ENCODE data around the gene GBA2.

The GBA2 gene

DNA sequence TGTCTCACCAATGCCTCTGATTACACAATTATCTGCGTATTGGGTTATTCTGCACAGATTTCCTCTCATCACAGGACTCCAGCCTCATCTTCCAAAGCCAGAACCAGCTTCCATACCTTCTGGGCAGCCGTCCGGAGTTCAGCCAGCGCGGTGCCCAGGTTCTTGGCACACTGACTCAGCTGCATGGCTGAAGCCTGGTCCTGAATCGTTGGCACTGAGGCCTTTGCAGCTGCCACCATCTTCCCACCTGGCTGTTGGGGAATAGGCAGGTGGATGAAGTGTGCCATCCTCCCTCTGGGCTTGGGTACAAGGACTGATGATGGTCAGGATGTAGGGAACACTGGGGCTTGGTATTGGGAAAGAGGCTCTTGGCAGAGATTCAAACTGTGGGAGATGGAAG lies 34.9 kb downstream of the GBA2 start:
- no peak for DNase-seq

DNA sequence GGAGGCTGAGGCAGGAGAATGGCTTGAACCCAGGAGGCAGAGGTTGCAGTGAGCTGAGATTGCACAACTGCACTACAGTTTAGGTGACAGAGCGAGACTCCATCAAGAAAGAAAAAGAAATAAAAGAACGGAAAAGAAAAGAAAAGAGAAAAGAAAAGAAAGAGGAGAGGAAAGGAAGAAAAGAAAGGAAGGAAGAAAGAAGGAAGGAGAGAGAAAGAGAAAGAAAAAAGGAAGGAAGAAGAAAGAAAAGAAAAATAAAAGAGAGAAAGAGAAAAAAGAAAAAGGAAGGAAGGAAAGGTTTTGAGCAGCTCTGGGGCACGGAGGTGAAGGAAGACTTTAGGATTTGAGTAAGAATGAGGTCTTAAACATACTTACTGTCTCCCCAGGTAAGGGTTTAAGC lies 35.5 kb downstream of the GBA2 start:
- DNase-seq, result no peak

DNA sequence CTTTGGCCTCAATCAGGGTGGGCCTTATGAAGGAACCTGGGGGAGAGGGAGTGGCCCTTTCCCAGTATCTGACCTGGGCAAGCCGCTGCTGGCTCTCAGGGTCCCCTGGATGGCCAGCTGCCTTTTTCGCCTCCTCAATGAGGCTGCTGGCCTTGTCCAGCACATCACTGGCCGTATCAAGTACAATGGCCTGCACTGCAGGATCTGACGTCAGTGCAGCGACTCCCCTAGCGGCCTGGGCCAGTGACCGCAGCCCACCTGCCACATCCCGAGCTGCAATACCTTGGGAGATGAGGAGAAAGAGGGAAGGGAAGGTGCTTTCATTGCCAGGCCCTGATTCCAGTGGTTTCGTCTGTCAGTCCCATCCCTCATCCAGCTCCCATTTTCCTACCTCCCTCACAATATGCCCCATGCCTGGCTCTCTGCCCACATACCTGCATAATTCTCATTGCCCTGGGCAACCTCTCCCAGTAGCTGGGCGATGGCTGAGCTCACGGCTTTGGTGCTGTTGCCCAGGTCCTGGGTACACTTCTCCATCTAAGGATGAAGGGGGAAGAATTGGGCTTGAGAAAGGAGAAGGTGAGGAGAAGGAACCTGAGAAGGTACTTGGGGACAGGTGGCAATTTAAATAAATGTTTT lies 36.1 kb downstream of the GBA2 start:
- no peak for DNase-seq

GRCh38 chr9:35711501-35712428 lies 37.3 kb downstream of the GBA2 start:
- DNase-seq, result no peak

DNA sequence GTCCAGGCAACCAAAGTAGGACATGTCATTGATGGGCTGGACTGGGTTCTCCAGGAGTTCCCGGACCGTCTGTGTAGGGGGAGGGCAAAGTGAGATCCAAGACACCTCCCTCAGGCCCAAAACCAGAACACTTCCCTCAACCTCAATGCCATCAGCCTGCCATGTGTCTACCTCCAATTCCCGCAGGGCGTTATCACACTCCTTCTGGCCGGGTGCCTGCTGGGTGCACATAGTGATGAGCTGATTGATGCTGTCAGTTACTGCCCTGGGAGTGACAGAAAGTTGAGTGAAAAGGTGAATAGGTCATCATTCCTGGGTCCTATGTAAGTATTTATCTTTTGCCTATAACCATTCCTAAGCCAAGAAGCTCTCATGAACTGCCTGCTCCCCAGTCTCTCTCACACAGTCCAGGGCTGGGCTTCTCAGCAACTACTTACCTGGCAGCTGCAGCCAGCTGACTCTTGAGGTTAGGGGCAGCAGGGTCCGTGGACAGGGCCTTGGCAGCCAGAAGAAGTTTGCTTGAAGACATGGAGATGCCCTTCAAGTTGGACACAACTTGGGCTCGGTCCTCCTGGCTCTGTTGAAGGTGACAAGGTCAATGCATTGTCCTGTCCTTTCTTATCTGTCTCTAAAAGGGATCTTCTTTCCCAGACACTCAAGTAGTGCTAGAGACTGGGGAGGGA lies 38.1 kb downstream of the GBA2 start:
- no peak for DNase-seq

GRCh38 chr9:35708146-35708545 lies 40.9 kb downstream of the GBA2 start:
- no peak for DNase-seq

- DNase-seq, result no peak
Measured at GRCh38 chr9:35706951-35707350, 42.1 kb downstream of the GBA2 start.

DNA sequence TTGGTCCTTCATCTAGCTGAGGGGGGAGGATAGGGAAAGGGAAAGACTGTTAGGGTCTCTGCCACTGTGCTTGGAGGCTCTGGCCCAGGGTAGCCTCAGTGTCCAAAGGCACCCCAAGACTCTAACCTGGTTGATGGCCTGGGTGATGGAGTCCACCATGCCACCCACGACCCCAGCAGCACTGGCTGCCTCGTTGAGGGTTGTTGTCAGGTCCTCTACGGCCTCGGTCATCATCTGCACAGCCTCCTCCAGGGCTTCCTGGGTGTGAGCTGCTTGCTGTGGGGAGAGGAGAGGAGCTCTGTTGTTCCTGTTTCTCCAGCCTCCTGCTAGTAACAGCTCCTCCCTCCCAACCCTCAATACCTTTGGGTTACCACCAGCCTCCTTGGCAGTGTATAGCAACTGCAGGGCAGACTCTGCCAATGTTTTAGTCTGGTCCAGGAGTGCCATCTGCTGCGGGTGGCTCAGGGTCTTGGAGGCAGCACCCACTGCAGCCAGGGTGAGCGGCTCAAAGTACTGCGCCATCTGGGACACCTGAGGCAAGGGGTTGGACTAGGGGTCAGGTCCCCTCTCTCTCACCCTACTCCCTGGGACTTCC lies 43.1 kb downstream of the GBA2 start:
- no peak for DNase-seq

- no peak for DNase-seq
Measured at GRCh38 chr9:35705372-35705771, 43.7 kb downstream of the GBA2 start.

GRCh38 chr9:35703906-35704672 lies 44.9 kb downstream of the GBA2 start:
- no peak for DNase-seq

DNA sequence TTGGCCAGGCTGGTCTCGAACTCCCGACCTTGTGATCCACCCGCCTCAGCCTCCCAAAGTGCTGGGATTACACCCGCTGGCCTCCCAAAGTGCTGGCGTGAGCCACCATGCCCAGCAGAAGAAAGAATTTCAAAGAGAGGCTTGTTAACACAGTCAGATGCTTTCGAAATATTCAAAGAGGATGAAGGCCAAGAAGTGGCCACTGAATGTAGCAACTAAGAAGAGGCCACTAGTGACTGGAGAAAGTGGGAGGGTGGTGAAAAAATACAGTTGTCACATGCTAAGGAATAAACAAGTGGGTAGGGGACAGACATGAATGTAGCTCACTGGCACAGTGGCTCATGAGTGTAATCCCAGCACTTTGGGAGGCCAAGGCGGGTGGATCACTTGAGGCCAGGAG lies 46.3 kb downstream of the GBA2 start:
- no peak for DNase-seq

- DNase-seq, result no peak
Measured at GRCh38 chr9:35700942-35701341, 48.1 kb downstream of the GBA2 start.

GRCh38 chr9:35700031-35700430 lies 49.0 kb downstream of the GBA2 start:
- DNase-seq, result no peak

DNA sequence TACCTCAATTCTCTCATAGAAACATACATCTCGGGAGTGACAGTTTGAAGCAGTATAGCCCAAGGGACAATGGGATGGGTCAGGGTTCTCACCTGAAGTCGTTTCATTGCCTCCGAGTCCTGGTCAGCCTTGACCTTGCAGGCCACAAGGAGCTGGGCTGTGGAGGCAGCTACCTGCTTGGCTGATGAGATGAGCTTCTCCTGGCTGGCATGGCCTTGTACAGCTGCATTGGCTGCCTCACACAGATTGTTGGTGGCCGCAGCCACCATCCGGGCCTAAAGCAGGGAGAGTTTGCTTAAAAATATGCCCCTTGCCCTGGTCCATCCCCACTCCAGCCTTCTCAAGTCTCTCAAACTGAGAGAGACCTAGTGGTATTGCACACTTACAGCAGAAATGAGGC lies 50.8 kb downstream of the GBA2 start:
- DNase-seq, result no peak

DNA sequence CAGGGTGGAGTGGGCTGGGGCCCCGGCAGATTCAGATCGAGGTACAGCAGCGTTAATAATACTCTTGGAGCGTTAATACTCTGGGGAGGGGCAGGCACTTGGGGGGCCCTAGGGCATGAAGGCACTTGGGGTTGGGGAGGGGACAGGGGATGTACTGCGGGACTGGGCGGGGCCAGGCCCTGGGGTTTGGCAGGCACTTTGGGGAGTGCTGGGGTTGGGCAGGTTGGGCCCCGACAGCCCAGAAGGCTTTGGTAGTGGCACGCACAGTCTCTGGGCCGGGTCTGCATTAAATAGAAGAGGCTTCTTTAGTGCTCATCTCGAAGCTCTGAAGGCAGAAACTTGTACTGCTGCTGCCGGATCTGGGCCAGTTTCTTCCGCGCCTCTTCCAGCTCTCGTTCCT lies 51.5 kb downstream of the GBA2 start:
- DNase-seq, result no peak

GRCh38 chr9:35696520-35697215 lies 52.4 kb downstream of the GBA2 start:
- peak; percentile 62 for DNase-seq

DNA sequence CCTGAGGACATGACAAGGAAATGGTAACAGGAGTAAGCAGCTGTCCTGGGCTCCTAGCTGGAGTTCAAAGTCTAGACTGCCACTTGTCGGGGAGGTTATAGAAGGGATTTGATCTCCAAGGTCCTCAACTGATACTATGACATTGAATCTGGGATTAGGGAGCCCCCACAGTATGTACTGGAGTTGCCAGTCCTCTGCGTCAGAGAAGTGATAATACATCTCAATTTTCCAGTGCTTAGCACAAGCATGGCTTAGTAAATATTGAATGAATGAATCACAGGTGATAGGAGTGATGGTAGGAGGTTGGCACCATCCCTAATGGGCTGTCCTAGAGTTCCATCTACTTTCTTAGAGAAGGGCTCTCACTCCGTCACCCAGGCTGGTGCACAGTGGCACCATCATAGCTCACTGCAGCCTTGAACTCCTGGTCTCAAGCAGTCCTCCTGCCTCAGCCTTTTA lies 53.1 kb downstream of the GBA2 start:
- DNase-seq, result no peak

GRCh38 chr9:35691757-35692301 lies 57.2 kb downstream of the GBA2 start:
- no peak for DNase-seq

DNA sequence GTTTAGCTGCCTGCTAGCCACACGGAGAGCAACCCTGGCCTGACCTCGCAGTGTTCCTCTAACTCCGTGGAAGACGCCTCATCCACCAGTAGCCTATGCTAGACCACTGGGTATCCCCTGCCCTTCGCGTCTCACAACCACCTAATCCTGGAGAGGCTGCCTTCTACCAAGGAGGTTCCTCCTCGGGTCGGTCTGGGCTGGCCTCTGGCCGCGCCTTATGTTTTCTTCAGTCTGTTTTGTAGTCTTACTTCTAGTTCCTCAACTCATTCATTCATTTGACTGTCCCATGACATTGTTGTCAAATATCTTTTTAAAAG lies 57.7 kb downstream of the GBA2 start:
- DNase-seq, result no peak

- peak; percentile 66 for DNase-seq
Measured at GRCh38 chr9:35690614-35691333, 58.3 kb downstream of the GBA2 start.

GRCh38 chr9:35690294-35690613 lies 58.8 kb downstream of the GBA2 start:
- DNase-seq, result no peak

Measured in stimulated activated CD4-positive, alpha-beta T cell treated with anti-CD3 and anti-CD28 coated beads, Interleukin-15, amount 100 ng/mL, for 24 hours (primary cell).